NCI-H748 (cell line): ENCODE results near the gene ZNF552.

Source experiments
- DNase-seq: peaks from one replicate; lab custom pipeline; 2025; ENCODE audit not compliant: unreplicated experiment; lab: John Stamatoyannopoulos, UW

The ZNF552 gene

DNA sequence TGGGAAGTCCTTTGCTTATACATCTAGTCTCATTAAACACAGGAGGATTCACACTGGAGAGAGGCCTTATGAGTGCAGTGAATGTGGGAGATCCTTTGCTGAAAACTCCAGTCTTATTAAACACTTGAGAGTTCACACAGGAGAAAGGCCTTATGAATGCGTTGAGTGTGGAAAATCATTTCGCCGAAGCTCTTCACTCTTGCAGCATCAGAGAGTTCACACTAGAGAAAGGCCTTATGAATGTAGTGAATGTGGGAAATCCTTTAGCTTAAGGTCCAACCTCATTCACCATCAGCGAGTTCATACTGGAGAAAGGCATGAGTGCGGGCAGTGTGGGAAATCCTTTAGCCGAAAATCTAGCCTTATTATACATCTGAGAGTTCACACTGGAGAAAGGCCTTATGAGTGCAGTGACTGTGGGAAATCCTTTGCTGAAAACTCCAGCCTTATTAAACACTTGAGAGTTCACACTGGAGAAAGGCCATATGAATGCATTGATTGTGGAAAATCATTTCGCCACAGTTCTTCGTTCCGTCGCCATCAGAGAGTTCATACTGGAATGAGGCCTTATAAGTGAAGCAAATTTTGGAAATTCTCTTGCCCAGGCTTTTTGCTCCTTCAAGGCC is 35.4 kb downstream of the ZNF552 start:
- no peak for DNase-seq

DNA sequence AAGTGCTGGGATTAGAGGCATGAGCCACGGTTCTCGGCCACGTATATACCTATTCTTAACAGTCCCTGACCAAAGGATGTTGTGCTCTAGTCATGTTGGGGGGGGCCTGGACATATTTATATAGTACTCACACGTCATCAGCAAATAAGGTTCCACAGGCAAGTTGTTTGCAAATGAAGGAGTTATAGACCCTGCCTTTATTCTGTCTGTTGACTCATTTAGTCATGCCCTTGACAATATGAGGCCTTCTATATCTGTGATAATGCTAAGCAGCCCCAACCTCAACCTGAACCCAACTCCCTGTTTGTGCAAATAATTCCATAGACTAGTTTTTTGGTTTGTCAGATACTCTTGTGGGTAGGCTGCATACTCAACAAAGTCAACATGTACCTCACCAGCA is 36.4 kb downstream of the ZNF552 start:
- no peak for DNase-seq

GRCh38 chr19:57776764-57777296 is 37.9 kb downstream of the ZNF552 start:
- no peak for DNase-seq

- no peak for DNase-seq
These were observed 41.2 kb downstream of the ZNF552 start for GRCh38 chr19:57773488-57773887.

- no peak for DNase-seq
These were observed 43.3 kb downstream of the ZNF552 start for GRCh38 chr19:57771417-57771816.

GRCh38 chr19:57769345-57770131 is 45.2 kb downstream of the ZNF552 start, which contains the start of gene ZNF586:
ZNF586 (plus strand) TSS chr19:57769676; CDS start chr19:57769843, 167 bp downstream.
- peak; percentile 96 for DNase-seq

- no peak for DNase-seq
These were observed 55.6 kb downstream of the ZNF552 start for GRCh38 chr19:57759096-57759495.

- DNase-seq: no peak
These were observed 56.8 kb downstream of the ZNF552 start for GRCh38 chr19:57757941-57758340.
